K562 (cell line): ENCODE data around the gene CXCR5. TPM values are rescaled to one million over a fixed set of nuclear protein-coding genes. Genes with fewer than 3 reads are reported as not detected.

Experiments
- AFF1 ChIP-seq, 2 experiments: fragments of 450-650 bp; IDR thresholded peaks; 2 replicates each; pipeline ENCODE4 v1.6.1; 2018; ENCODE audit warnings: mild to moderate bottlenecking in 2 of 2, low read depth in 1 of 2; ENCODE audit not compliant: partially characterized antibody in 2 of 2
- ARID3A ChIP-seq: IDR thresholded peaks from 2 replicates; pipeline ENCODE4 v1.6.1; 2012; ENCODE audit warnings: low read depth, low read length, improper control_type of control experiment, borderline replicate concordance
- BHLHE40 ChIP-seq: IDR thresholded peaks from 2 replicates; pipeline ENCODE4 v1.6.1; 2011; ENCODE audit warnings: low read length, improper control_type of control experiment
- CHD4 ChIP-seq: fragments of 200-600 bp; sonication (generic); IDR thresholded peaks from 3 replicates; pipeline ENCODE4 v1.6.1; 2012; ENCODE audit warnings: low read depth, mild to moderate bottlenecking, mixed read lengths, low read length, inconsistent platforms; ENCODE audit not compliant: insufficient read depth, insufficient replicate concordance, poor library complexity, severe bottlenecking
- CREM ChIP-seq: IDR thresholded peaks from 2 replicates; pipeline ENCODE4 v1.6.1; 2014; ENCODE audit warnings: antibody characterized with exemption, low read depth
- EP400 ChIP-seq: fragments of 450-650 bp; IDR thresholded peaks from 2 replicates; pipeline ENCODE4 v1.6.1; 2017; ENCODE audit warnings: antibody characterized with exemption, mild to moderate bottlenecking, moderate library complexity
- GATAD2A ChIP-seq: fragments of 450-650 bp; IDR thresholded peaks from 2 replicates; pipeline ENCODE4 v1.6.1; 2017
- HDAC1 ChIP-seq, 2 experiments: fragments of 450-650 bp; IDR thresholded peaks; 2 replicates each; pipeline ENCODE4 v1.6.1; 2016 to 2017; ENCODE audit warnings: inconsistent platforms in 1 of 2, mild to moderate bottlenecking in 1 of 2, moderate library complexity in 1 of 2
- MCM2 ChIP-seq: fragments of 450-650 bp; IDR thresholded peaks from 2 replicates; pipeline ENCODE4 v1.6.1; 2017; ENCODE audit warnings: low read depth, mild to moderate bottlenecking
- MTA3 ChIP-seq: fragments of 450-650 bp; formaldehyde crosslinking; IDR thresholded peaks from 2 replicates; pipeline ENCODE4 v1.6.1; 2017; ENCODE audit warnings: mild to moderate bottlenecking, borderline replicate concordance
- NCOA2 ChIP-seq, 2 experiments: fragments of 450-650 bp; IDR thresholded peaks; 2 replicates each; pipeline ENCODE4 v1.6.1; 2018; ENCODE audit warnings: mild to moderate bottlenecking in 2 of 2, moderate library complexity in 1 of 2; ENCODE audit not compliant: partially characterized antibody in 2 of 2
- SMARCE1 ChIP-seq: fragments of 450-650 bp; IDR thresholded peaks from 2 replicates; pipeline ENCODE4 v1.7.1; 2016; ENCODE audit warnings: mild to moderate bottlenecking
- TARDBP ChIP-seq: fragments of 450-650 bp; IDR thresholded peaks from 2 replicates; pipeline ENCODE4 v1.6.1; 2016
- TFAP4 ChIP-seq: sonication (generic); formaldehyde crosslinking; IDR thresholded peaks from 2 replicates; pipeline ENCODE4 v1.8.0; 2022; ENCODE audit warnings: missing genetic modification reagents, mild to moderate bottlenecking, moderate library complexity, borderline replicate concordance
- TFE3 ChIP-seq: fragments of 450-650 bp; formaldehyde crosslinking; IDR thresholded peaks from 2 replicates; pipeline ENCODE4 v1.4.0; 2020; ENCODE audit warnings: mild to moderate bottlenecking, mixed read lengths
- USF2 ChIP-seq: sonication (generic); formaldehyde crosslinking; IDR thresholded peaks from 2 replicates; pipeline ENCODE4 v1.5.0; 2020; ENCODE audit warnings: missing genetic modification reagents
- ZEB2 ChIP-seq: fragments of 450-650 bp; IDR thresholded peaks from 2 replicates; pipeline ENCODE4 v1.6.1; 2016
- ZFP30 ChIP-seq: fragments of 250-450 bp; sonication (Bioruptor Pico); IDR thresholded peaks from 2 replicates; pipeline ENCODE4 v1.8.0; 2022; ENCODE audit warnings: moderate library complexity, mild to moderate bottlenecking, inconsistent platforms, borderline replicate concordance
- polyA plus RNA-seq, 8 experiments: library from polyadenylated mRNA; depleted of rRNA in 4 of 8; stranded (reverse) in 5 of 8; unstranded in 3 of 8; fragments of >200 nt; fragmentation: Nextera tagmentation in 2 of 8; fragmentation: Illumina TruSeq in 1 of 8; extraction: Ambion mirVana in 2 of 8; extraction: Trizol in 1 of 8; gene quantifications; 2 replicates each; pipeline versions ENCODE4 v1.2.1 to v1.2.3, GENCODE V29; 2011 to 2014; ENCODE audit warnings: inconsistent platforms in 1 of 8, missing spikeins in 1 of 8
- total RNA-seq, 7 experiments: library from RNA; depleted of rRNA in 6 of 7; stranded (reverse); fragments of >200 nt in 6 of 7; fragmentation: Illumina TruSeq in 2 of 7; extraction: Trizol in 2 of 7; gene quantifications; 2 replicates each; pipeline versions ENCODE4 v1.2.1 to v1.2.3, GENCODE V29; 2011 to 2021; ENCODE audit warnings: low replicate concordance in 1 of 7

The CXCR5 gene
- total and polyA plus RNA-seq, 9 of the 15 experiments (the other 6 are each of a cell fraction or from before 2014, with no cell fraction given): 0.03 to 0.06 TPM; not detected in 7

- TF ChIP-seq CHD4: peak; percentile 25
- TF ChIP-seq BHLHE40: peak; percentile 56; the same call in 1 of the 2 replicates
- TF ChIP-seq TFAP4 (CRISPR knock-in tag): peak; percentile 54; the same call in 1 of the 2 replicates
- TF ChIP-seq NCOA2 (IDR thresholded peaks at IDR 0.05; ENCODE audit: partially characterized antibody in 2 of 2): no peak
- TF ChIP-seq EP400: peak; percentile 63
- TF ChIP-seq SMARCE1: 0 out of 2 replicates have a peak, but pooled peaks have one; percentile 20
- peak; percentile 35; the same call in 1 of the 2 replicates for TF ChIP-seq MTA3
- peak; percentile 62 for TF ChIP-seq USF2
- 0 out of 2 replicates have a peak, but pooled peaks have one; percentile 32 for TF ChIP-seq MCM2
- no peak for TF ChIP-seq ARID3A
- peak in 1 of 2 experiments; percentile 29 for TF ChIP-seq AFF1 (IDR thresholded peaks at IDR 0.05; ENCODE audit: low read depth in 1 of 2, partially characterized antibody in 2 of 2)
- peak; percentile 68; the same call in 1 of the 2 replicates for TF ChIP-seq TARDBP
- peak in 1 of 2 experiments; percentile 79; a peak in 2 of 4 replicates for TF ChIP-seq HDAC1 (IDR thresholded peaks at IDR 0.05)
- TF ChIP-seq CREM: peak; percentile 71
- TF ChIP-seq ZFP30 (CRISPR knock-in tag): no peak
- peak; percentile 37 for TF ChIP-seq GATAD2A
- TF ChIP-seq TFE3 (CRISPR knock-in tag): peak; percentile 87
- peak; percentile 96 for TF ChIP-seq ZEB2
These were observed 44.6 kb downstream of the CXCR5 start (continued) for GRCh38 chr11:118928101-118928869.
